Measurements from ENCODE around the gene AFAP1L2.

The AFAP1L2 gene

DNA sequence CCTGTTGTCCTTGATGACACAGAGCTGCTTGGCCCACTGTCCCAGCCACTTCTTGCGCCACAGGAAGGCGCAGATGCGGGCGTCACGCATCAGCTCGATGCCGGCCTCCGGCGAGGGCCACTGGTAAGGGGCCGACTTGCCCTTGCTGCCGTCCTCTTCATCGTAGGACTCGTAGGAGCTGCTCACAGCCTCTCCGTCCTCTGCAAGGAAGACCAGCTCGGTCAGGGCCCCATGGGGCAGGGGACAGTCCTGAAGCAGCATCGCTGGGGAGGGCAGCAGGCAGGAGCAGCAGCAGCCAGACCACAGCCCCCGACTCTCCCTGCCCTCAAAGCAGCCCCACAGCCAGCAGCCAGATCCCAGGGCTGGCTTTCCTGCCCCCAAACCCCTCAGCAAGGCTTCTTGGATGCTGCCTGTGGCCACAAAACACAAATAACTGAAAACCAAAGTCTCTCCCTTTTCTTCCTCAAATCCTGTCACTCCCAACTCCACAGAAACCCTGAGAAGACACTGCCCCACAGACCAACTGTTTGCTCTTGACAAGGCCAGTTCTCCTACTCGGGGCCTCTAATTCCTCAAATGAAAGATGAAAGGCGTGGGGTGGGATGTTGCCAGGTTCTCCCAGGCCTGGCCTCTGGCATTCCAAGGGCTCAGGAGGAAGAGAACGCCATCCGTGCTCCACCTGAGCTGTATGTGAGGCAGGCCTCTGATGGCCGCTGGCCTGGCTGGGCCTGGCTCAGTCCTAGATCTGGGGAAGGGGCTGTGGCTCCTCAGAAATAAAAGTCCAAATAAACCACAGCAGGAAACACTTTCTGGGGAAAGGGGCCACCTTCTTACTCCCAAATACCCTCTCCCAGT is 88.5 kb downstream of the AFAP1L2 start:
- DNase-seq (ENCODE audit: low read depth in 2 of 2, low spot score in 1 of 2) = no peak

DNA sequence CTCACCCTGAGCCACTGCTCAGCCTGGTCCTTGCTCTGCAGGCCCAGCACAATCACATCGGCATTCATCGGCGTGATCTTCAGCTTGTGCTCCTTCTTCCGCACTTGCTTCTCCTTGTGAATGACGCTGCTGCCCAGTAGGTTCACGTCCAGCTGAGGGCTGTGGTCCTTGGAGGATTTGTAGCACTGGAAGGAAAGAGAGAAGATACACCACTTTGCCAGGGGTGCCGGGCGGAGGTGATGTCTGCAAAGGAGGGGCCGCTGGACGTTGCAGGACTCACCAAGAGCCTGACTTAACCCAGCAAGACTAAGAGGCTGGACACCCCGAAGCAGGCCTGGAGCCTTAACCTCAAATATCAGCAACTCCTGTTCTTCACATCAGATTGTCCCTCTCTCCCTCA is 90.4 kb downstream of the AFAP1L2 start:
- no peak for DNase-seq (ENCODE audit: low read depth in 2 of 2, low spot score in 1 of 2)

DNA sequence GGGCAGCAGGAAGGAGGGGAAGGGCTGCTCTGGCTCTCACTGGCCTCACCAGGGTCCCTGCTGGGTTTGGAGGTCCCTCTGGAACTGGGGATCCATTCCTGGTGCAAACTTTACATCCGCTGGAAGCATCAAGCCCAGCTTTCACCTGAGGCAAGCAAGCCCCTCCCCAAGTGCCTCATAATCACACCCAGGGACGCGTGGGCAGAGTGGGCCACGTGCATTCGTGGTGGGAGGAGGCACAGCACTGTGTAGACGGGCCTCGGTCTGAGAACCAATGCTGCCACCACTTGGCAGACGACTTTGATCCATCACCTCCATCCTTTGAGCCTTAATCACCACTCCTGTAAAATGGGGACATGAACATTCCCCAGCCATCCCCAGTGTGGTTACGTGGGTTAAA is 91.2 kb downstream of the AFAP1L2 start:
- no peak for DNase-seq (ENCODE audit: low read depth in 2 of 2, low spot score in 1 of 2)

DNA sequence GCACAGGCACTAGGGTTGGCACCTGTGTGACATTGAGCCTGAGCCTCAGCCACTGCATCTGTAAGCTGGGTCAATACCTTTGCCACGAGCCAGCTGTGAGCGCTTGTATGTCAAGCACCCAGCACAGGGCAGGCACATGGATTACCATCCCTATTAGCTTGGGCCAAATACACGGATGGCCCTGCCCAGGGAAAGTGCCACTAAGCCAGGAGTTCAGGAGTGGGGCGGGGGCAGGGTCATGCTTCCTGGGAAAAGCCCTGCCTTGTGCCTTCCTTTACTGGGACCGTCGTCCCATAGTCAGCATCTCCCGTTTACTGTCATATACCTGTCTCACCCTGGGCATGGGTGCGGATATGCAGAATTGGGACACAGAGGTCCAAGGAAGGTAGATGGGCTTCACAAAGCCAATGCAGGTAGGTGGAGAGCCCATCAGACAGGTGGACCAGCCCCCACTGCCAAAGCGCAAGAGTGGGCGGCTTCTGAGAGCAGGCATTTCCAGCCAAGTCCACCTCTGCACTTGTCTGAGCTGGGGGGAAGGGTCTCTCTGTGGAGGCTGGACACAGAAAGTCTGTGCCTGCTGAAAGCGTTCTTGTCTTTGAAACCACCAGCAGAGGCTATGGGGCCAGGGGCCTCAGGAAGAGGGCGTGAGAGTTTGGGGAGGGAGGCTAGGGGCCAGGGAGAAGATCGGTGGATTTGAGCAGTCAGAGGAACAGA is 92.6 kb downstream of the AFAP1L2 start:
- DNase-seq (ENCODE audit: low read depth in 2 of 2, low spot score in 1 of 2) = no peak

DNA sequence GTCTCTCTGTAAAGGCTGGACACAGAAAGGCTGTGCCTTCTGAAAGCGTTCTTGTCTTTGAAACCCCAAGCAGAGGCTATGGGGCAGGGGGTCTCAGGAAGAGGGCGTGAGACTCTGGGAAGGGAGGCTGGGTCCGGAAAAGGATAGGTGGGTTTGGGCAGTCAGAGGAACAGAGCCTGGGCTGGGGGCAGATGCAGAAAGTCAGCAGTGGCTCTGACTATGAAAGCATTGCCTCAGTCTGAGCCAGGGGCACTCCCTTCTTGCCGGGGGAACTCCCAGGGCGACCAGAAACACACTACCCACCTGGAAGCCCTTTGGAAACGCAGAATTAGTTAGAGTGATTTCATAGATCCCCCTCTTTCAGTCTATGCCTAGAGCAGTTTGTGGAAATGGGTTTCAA is 93.3 kb downstream of the AFAP1L2 start:
- DNase-seq (ENCODE audit: low read depth in 2 of 2, low spot score in 1 of 2) = no peak

DNA sequence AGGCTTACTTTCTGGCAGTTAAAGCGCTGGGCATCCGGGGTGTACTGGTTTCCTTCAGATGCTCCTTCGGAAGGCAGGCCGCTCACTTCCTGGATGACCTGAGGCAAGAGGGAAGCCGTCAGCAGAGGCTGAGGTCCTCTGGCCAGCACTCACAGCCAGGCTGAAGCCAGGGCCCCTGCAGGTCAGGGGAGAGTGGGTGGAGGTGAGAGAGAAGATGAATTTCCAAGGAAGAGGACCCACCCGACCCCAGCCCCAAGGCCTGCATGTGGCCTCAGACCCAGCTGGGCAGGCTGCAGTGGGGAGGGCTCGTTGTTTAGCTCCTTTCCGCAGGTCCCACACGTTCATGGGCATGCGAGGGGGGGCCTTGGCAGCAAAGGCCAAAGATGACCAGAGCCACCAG is 94.0 kb downstream of the AFAP1L2 start:
- DNase-seq (ENCODE audit: low read depth in 2 of 2, low spot score in 1 of 2) = no peak

DNA sequence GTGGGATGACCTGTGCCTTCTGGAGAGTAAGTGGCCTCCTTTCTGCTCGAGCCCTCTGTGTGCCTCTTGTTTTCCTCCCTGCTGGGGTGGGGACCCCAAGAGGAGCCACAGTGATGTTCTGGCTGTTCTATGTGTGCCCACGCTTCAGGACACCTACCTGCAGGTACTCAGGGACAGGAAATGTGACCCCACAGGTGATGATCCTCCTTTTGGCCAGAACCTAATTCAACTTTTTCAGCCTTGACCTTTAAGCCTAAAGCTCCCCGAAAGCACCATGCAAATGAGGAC is 95.0 kb downstream of the AFAP1L2 start:
- DNase-seq (ENCODE audit: low read depth in 2 of 2, low spot score in 1 of 2) = no peak

DNA sequence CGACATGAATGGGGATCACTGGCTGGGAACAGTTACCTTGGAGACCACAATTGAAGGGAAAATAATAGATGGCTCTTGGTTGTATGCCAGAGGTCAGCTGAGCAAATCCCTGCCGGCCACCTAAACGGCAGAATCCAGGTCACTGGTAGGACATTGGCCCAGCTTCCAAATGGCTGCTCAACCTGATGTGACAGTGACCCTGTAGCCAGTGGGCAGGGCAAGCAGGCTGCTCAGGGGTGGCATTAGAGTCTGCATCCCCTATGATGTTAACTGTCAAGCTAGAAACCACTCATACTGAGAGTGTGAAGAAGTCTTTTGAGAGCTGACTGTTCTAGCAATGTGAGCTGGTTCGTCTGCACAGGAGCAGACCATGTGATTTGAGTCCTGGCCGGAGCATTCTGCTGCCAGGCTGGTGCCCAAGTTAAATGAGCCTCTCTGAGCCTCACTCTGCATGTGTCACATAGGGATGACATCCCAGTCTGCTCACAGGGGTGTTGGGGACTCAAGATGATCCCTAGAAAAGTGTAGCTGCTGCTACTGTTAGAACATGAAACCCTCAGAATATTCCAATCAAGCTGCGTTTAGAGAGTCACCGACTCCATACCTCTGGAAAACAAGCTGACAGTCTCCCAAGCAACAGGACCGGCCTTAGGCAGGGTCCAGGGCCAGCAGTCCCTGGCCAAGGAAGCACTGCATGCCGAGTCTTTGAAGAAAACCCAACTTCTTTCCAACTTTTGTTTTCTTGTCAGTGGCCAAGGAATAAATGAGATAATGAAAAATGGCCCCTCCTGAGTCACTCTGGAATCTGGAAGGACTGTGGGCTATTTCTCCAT is 95.6 kb downstream of the AFAP1L2 start:
- no peak for DNase-seq (ENCODE audit: low read depth in 2 of 2, low spot score in 1 of 2)

DNA sequence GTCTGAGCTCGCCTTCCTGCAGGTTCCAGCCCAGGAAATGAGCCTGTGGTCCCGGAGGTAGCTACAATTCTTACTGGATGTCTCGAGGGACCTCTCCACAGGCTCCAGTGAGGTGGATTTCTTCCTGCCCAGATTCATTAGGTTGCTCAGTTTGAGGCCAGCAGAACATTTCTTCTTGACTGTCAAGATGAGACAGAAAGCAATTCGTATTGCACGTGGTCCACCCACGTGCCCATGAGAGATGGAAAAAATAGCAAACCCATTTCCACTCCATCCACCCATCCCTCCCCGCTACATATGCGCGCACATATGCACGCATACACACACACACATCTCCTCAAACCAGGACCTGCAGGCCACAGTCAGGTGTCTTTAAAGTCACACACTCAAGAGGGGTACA is 96.6 kb downstream of the AFAP1L2 start:
- DNase-seq (ENCODE audit: low read depth in 2 of 2, low spot score in 1 of 2) = no peak

DNA sequence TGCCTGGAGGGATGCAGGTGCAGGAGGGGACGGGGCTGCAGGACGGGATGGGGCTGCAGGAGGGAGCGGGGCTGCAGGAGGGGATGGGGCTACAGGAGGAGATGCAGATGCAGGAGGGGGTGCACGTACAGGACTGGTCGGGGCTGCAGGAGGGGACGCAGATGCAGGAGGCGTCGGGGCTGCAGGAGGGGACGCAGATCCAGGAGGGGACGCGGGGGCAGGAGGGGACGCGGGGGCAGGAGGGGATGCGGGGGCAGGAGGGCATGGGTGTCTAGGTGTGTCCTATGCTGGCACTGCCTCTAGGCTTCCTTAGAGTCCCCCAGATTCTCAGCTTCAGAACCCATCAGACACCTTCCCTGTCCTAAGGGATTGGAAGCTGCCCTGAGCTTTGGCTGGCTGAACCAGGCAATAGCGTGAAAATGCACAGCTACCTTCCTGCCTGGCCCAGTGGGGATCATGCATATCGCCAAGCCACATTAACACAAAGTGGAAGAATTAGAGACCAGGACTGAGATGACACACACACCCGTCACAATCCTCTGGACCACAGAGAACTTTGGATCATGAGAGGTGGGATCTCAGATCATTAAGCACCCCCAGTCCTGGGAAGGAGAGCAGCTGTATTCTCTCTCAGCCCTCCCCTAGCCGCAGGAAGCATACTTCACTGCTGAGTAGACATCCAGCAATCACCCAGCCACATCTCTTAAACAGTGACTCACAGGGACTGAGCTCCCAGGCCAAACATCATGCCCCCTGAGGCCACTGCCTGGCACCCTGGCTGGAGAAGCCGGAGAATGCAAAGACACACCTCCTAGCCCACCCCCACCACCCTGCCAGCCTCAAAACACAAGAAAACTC is 98.0 kb downstream of the AFAP1L2 start:
- DNase-seq (ENCODE audit: low read depth in 2 of 2, low spot score in 1 of 2) = no peak

DNA sequence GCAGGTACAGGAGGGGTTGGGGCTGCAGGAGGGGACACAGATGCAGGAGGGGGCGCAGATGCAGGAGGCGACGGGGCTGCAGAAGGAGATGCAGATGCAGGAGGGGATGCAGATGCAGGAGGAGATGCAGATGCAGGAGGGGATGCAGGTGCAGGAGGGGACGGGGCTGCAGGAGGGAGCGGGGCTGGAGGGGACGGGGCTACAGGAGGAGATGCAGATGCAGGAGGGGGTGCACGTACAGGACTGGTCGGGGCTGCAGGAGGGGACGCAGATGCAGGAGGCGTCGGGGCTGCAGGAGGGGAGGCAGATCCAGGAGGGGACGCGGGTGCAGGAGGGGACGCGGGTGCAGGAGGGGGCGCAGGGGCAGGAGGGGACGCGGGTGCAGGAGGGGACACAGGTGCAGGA is 98.8 kb downstream of the AFAP1L2 start:
- DNase-seq (ENCODE audit: low read depth in 2 of 2, low spot score in 1 of 2) = no peak

DNA sequence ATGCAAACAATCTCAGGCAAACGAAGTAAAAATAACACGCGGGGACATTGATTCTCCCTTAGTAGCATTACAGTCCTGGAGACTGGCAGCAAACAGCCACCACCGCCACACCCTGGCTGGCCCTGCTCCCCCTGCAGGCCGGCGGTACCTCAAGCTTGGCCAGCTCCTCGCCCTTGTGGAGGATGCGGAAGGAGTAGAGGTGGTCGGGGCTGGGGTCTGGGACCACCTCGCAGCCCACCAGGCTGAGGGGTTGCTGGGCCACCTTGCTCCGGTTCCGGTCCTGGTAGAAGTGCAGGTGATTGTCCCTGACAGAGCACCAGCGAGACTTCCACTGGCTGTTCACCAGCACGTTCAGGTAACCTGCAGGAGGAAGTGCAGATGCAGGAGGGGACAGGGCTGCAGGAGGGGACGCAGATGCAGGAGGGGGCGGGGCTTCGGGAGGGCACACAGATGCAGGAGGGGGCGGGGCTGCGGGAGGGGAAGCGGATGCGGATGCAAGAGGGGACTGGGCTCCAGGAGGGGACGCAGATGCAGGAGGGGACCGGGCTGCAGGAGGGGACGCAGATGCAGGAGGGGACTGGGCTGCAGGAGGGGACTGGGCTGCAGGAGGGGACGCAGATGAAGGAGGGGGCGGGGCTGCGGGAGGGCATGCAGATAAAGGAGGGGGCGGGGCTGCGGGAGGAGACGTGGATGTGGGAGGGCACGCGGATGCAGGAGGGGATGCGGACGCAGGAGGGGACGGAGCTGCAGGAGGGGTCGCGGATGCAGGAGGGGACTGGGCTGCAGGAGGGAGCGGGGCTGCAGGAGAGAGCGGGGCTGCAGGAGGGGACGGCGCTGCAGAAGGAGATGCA is 99.5 kb downstream of the AFAP1L2 start:
- peak; percentile 4 to 43 for DNase-seq (ENCODE audit: low read depth in 2 of 2, low spot score in 1 of 2)

DNA sequence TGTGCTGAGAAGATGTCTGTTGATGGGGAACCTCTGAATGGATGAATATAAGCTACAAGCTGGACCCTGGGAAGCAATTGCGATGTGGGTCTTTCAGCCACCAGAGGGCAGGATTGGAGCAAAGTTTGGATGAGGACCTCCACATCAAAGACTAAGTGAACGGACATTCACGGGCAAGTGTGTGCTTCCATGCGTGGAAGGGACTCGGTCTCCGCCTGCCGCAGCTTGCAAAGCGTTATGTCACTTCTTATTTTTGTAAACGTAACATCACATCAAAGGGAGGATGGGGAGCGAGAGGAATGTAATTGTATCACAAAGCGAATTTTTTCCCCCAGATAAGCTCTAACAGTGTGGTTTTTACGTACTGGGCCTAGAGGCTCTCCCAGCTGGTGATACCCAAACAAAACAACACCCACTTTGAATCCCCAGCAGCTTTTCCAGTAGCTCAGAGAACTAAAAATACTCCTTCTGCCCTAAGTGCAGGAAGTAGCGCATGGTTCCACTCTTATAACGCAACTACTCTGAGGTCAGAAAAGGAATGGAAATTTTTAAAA is 100.2 kb downstream of the AFAP1L2 start:
- peak; percentile 17 to 29 for DNase-seq (ENCODE audit: low read depth in 2 of 2, low spot score in 1 of 2)

DNA sequence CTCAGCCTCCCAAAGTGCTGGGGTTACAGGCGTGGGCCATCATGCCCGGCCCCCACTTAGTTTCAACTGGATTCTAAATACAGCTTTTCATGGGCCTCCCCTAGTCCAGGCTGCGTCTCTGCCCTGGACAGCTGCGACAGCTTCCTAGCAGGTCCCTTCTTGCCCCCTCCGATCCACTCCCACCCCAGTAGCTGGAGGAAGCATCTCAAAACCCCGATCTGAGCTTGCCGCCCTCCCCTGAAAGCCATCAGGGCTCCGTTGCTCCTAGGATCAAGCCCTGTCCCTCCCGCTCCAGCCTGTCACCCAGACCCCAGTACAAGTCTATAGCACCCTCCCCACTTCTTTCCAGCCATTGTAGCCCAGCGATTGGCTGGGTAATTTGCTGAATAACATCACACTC is 100.7 kb downstream of the AFAP1L2 start:
- no peak for DNase-seq (ENCODE audit: low read depth in 2 of 2, low spot score in 1 of 2)

DNA sequence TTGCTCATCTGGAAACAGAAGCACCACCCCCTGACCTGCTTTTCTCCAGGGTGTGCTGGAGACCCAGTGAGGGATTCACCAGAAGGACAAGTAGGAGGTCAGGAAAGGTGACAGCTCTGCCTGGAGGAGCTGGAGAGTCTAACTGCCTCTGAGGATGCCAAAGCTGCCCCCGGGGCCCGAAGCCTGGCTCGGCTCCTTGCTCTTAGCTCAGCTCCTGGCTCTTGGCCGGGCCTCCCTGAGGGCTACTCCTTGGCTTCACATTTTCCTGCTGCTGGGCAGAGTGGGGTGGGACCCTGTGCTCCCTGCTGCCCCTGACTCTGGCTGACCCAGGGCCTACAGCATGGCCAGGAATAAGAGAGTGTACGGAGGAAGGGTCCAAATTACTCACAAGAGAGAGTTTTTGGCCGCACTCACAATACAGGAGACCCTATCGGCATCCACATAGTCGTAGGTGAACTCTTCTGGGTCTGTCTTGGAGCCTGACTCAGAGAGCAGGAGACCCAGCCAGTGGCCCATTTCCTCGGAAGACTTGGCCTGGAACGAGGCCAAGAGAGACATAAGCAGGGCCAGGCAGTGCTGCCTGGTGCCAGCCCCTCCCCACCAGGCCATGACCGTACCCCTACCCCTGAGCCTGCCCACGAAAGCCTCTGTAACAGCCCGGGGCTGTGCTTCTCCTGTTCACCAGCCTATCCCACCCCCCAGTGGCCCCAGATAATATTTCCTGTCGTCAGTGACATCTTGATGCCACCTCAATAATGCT is 102.2 kb downstream of the AFAP1L2 start:
- no peak for DNase-seq (ENCODE audit: low read depth in 2 of 2, low spot score in 1 of 2)

DNA sequence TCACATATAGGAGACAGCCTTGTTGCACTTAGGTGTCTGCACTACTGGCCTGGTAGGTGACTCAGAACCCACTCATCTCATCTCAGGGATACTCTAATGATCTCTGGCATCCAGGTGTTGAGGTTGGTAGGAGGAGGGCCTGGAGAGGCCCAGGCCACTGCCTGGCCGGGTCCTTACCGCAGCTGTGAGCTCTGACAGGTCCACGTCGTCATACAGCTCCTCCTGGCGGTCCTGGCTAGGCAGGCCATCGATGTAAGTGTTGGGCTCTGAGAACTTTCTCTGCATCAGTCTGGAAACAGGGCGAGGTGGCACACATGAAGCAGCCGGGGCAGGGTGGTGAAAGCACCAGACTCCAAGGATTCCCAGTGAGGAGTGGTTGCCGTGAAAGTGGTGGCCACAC is 103.1 kb downstream of the AFAP1L2 start:
- no peak for DNase-seq (ENCODE audit: low read depth in 2 of 2, low spot score in 1 of 2)

DNA sequence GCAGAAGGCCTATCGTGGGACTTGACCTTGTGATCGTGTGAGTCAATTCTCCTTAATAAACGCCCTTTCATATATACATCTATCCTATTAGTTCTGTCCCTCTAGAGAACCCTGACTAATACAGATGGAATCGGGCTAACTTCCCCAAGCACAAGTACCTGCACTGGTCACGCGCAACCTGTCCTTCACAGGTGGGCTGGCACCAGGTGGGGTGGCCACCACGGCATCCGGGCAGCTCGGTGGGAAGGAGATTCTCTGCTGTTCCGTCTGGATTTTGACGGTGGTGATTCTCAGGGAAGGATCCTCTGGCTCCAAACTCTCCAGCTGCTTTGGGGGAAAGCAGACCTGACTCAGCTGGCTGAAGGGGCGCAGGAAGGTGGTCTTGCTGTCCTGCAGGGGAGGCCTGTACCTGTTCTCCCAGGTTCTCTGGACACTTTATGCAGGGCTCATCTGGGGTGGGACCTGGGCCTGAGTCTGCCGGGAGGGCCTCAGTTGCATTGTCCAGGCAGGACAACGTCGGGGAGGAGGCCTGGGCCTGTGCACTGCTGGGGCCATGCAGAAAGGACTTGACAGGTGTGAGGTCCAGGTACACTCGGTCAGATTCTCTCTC is 104.2 kb downstream of the AFAP1L2 start:
- no peak for DNase-seq (ENCODE audit: low read depth in 2 of 2, low spot score in 1 of 2)

DNA sequence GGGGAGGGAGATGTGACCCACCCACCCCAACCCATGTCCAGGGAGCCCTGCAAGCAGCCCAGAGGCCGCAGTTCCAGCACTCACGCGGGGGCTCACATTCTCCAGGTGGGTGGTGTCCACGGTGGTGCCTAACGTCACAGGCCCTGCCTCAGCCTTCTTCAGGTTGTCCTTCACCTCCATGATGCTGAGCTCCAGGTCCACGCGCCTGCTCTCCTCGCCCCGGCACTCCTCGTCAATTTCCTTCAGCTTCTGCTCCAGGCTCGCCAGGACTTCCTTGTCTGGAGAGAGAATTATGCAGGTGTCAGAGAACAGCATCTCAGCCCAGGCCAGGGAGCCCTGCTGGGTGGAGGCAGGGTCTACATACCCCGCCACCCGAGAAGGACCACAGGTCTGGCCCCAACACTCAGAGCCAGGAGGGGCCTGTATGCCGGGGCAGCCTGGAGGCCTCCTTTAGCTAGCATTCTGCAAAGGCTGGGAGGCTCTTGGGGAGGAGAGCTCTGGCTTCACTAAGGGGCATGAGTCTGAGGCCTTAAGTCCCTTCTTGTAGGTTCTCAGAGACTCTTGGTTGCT is 107.1 kb downstream of the AFAP1L2 start:
- DNase-seq (ENCODE audit: low read depth in 2 of 2, low spot score in 1 of 2) = no peak

Data from stimulated activated CD8-positive, alpha-beta memory T cell treated with anti-CD3 and anti-CD28 coated beads, Interleukin-4, amount 100 ng/mL, for 1 hour (primary cell).